HCT116 (cell line): Measurements from ENCODE around the gene CLIC6. TPM values are rescaled to one million over a fixed set of nuclear protein-coding genes. Genes with fewer than 3 reads are reported as not detected.

Experiments used
- ATAC-seq: fragments of 200-7000 bp; cut with Tn5 transposase; 2 replicates; pipeline ENCODE4 v1.9.1; 2020; ENCODE audit warnings: mild to moderate bottlenecking, moderate library complexity
- BruUV-seq: library from RNA; stranded (reverse); fragments of 400-500 nt; replicated peaks from 2 replicates; lab custom pipeline; 2021; lab: Mats Ljungman, UMichigan
- CTCF ChIA-PET: fragments of 300-600 bp; sonication (Branson Sonifier 250); formaldehyde crosslinking; loops from one replicate; lab custom pipeline; 2021; ENCODE audit warnings: antibody characterized with exemption; lab: Charles Lee
- POLR2A ChIA-PET: fragments of 300-600, 350-600 bp; sonication (Branson Sonifier 250); formaldehyde crosslinking; loops from one replicate; lab custom pipeline; 2021; ENCODE audit warnings: antibody characterized with exemption; lab: Charles Lee
- RAD21 ChIA-PET, 2 experiments: fragments of 300-600 bp; sonication (Branson Sonifier 250); formaldehyde crosslinking; loops; one replicate each; lab custom pipeline; 2023; ENCODE audit warnings: low total read pairs in 2 of 2; ENCODE audit not compliant: uncharacterized antibody in 2 of 2, unreplicated experiment in 2 of 2, low non-redundant PET in 1 of 2; lab: Charles Lee
- DNase-seq: peaks from one replicate; pipeline ENCODE4 v3.0.0-alpha.2; 2010; ENCODE audit warnings: low read depth, low spot score
- H2AFZ ChIP-seq: fragments of 200-600 bp; shearing (Covaris generic), sonication (generic); 2 replicates; pipeline ENCODE4 v1.6.1; 2017; ENCODE audit warnings: low read depth, mixed run types, mixed read lengths, antibody characterized with exemption, low read length; ENCODE audit not compliant: poor library complexity, severe bottlenecking
- H3K27ac ChIP-seq: 2 replicates; pipeline ENCODE4 v1.5.1; 2012; ENCODE audit warnings: low read depth, low read length
- H3K27me3 ChIP-seq: fragments of 200-600 bp; sonication (generic); 2 replicates; pipeline ENCODE4 v1.6.1; 2016; ENCODE audit warnings: mixed run types, low read length, mixed read lengths; ENCODE audit not compliant: insufficient read depth
- H3K36me3 ChIP-seq, 2 experiments: fragments of 200-500 bp in 1 of 2; fragments of 200-600 bp in 1 of 2; sonication (Bioruptor generic) in 1 of 2; sonication (generic) in 1 of 2; 2 replicates each; pipeline versions ENCODE4 v1.5.1 to v1.6.1; 2014 to 2016; ENCODE audit warnings: low read length in 2 of 2, inconsistent platforms in 1 of 2, mixed read lengths in 1 of 2, mixed run types in 1 of 2; ENCODE audit not compliant: insufficient read depth in 2 of 2, control insufficient read depth in 1 of 2
- H3K4me1 ChIP-seq, 2 experiments: fragments of 200-600 bp in 1 of 2; sonication (generic) in 1 of 2; 2 replicates each; pipeline versions ENCODE4 v1.5.1 to v1.6.1; 2012 to 2017; ENCODE audit warnings: low read length in 2 of 2, inconsistent platforms in 1 of 2, mild to moderate bottlenecking in 1 of 2, mixed read lengths in 1 of 2, mixed run types in 1 of 2, moderate library complexity in 1 of 2; ENCODE audit not compliant: insufficient read depth in 2 of 2, control insufficient read depth in 1 of 2
- H3K4me2 ChIP-seq: fragments of 200-600 bp; sonication (generic); 2 replicates; pipeline ENCODE4 v1.6.1; 2017; ENCODE audit warnings: mixed run types, low read length, mixed read lengths
- H3K4me3 ChIP-seq, 2 experiments: fragments of 200-600 bp in 1 of 2; sonication (generic) in 1 of 2; replicated peaks in 1 of 2; 2 replicates each; pipeline ENCODE4 v1.5.1; 2011 to 2016; ENCODE audit warnings: low read length in 2 of 2, control low read depth in 1 of 2, low read depth in 1 of 2, mild to moderate bottlenecking in 1 of 2, mixed read lengths in 1 of 2, mixed run types in 1 of 2
- H3K79me2 ChIP-seq: fragments of 200-600 bp; sonication (generic); 2 replicates; pipeline ENCODE4 v1.6.1; 2017; ENCODE audit warnings: mild to moderate bottlenecking, mixed run types, low read length, moderate library complexity, mixed read lengths; ENCODE audit not compliant: insufficient read depth
- H3K9ac ChIP-seq: fragments of 200-600 bp; sonication (generic); 2 replicates; pipeline ENCODE4 v1.6.1; 2016; ENCODE audit warnings: low read length, mixed read lengths
- H3K9me2 ChIP-seq: fragments of 200-600 bp; sonication (generic), shearing (Covaris generic); 2 replicates; pipeline ENCODE4 v1.6.1; 2017; ENCODE audit warnings: mixed run types, mild to moderate bottlenecking, moderate library complexity; ENCODE audit not compliant: insufficient read depth
- H3K9me3 ChIP-seq, 2 experiments: fragments of 200-500 bp in 1 of 2; fragments of 200-600 bp in 1 of 2; sonication (Bioruptor generic) in 1 of 2; sonication (generic) in 1 of 2; 2 replicates each; pipeline ENCODE4 v1.6.1; 2014 to 2017; ENCODE audit warnings: low read length in 2 of 2, mixed read lengths in 2 of 2, inconsistent platforms in 1 of 2, low read depth in 1 of 2, mild to moderate bottlenecking in 1 of 2, mixed run types in 1 of 2, moderate library complexity in 1 of 2; ENCODE audit not compliant: control insufficient read depth in 1 of 2, insufficient read depth in 1 of 2
- H4K20me1 ChIP-seq: fragments of 200-600 bp; sonication (generic), shearing (Covaris generic); 2 replicates; pipeline ENCODE4 v1.6.1; 2017; ENCODE audit warnings: mixed run types, mild to moderate bottlenecking, moderate library complexity; ENCODE audit not compliant: insufficient read depth
- CEBPB ChIP-seq: IDR thresholded peaks from 2 replicates; pipeline ENCODE4 v1.6.1; 2012; ENCODE audit warnings: low read depth
- ELF1 ChIP-seq: IDR thresholded peaks from 2 replicates; pipeline ENCODE4 v1.6.1; 2012; ENCODE audit warnings: low read depth, borderline replicate concordance
- EZH2 ChIP-seq: fragments of 200-600 bp; sonication (generic); IDR thresholded peaks from 2 replicates; pipeline ENCODE4 v1.6.1; 2017; ENCODE audit warnings: antibody characterized with exemption, mixed run types
- EZH2phosphoT487 ChIP-seq: fragments of 200-600 bp; IDR thresholded peaks from 2 replicates; pipeline ENCODE4 v1.6.1; 2018; ENCODE audit warnings: antibody characterized with exemption, borderline replicate concordance
- FOSL1 ChIP-seq: IDR thresholded peaks from 2 replicates; pipeline ENCODE4 v1.6.1; 2012; ENCODE audit warnings: low read depth
- JUND ChIP-seq: IDR thresholded peaks from 2 replicates; pipeline ENCODE4 v1.6.1; 2012
- POLR2A ChIP-seq: IDR thresholded peaks from 2 replicates; pipeline ENCODE4 v1.7.0; 2011; ENCODE audit warnings: borderline replicate concordance; ENCODE audit not compliant: insufficient read depth, insufficient read length; ENCODE audit errors: extremely low read depth
- RAD21 ChIP-seq: IDR thresholded peaks from 2 replicates; pipeline ENCODE4 v1.6.1; 2012; ENCODE audit warnings: low read depth, mild to moderate bottlenecking
- SIN3A ChIP-seq: IDR thresholded peaks from 2 replicates; pipeline ENCODE4 v1.6.1; 2012; ENCODE audit warnings: low read depth
- SP1 ChIP-seq: IDR thresholded peaks from 2 replicates; pipeline ENCODE4 v1.6.1; 2012; ENCODE audit warnings: low read depth
- SRF ChIP-seq: IDR thresholded peaks from 2 replicates; pipeline ENCODE4 v1.6.1; 2012; ENCODE audit warnings: low read depth
- YY1 ChIP-seq: IDR thresholded peaks from 2 replicates; pipeline ENCODE4 v1.6.1; 2011; ENCODE audit warnings: low read length, low read depth, moderate library complexity, mild to moderate bottlenecking; ENCODE audit not compliant: insufficient replicate concordance; ENCODE audit errors: extremely low read depth
- ZFX ChIP-seq: fragments of 450-650 bp; IDR thresholded peaks from 2 replicates; pipeline ENCODE4 v1.6.1; 2017
- ZNF274 ChIP-seq: fragments of 200-500 bp; sonication (Bioruptor generic); IDR thresholded peaks from 2 replicates; pipeline ENCODE4 v1.6.1; 2014; ENCODE audit warnings: mild to moderate bottlenecking, low read depth, low read length, inconsistent platforms
- intact Hi-C: fragments of 100-400 bp; cut with micrococcal nuclease; formaldehyde crosslinking; loops from 2 replicates; pipeline ENCODE4 v1.10.0; 2022
- total RNA-seq: library from RNA; stranded (reverse); gene quantifications from one replicate; pipeline ENCODE4 v1.2.1, GENCODE V29; 2021; ENCODE audit not compliant: unreplicated experiment
- TF ChIP-seq, protein P1 (sequence below): IDR thresholded peaks from 2 replicates; pipeline ENCODE4 v1.6.1; 2012
- TF ChIP-seq, protein P2 (sequence below): IDR thresholded peaks from 2 replicates; pipeline ENCODE4 v1.6.1; 2011; ENCODE audit warnings: mild to moderate bottlenecking, low read length, moderate library complexity; ENCODE audit not compliant: insufficient replicate concordance; ENCODE audit errors: extremely low read depth
- TF ChIP-seq, protein P3 (sequence below): IDR thresholded peaks from 2 replicates; pipeline ENCODE4 v1.6.1; 2012
- TF ChIP-seq, protein P4 (sequence below), 3 experiments: fragments of 200-600 bp in 1 of 3; sonication (generic) in 1 of 3; IDR thresholded peaks in 2 of 3; conservative IDR thresholded peaks in 1 of 3; 2 replicates each; pipeline ENCODE4 v1.5.1; 2012 to 2017; ENCODE audit warnings: low read depth in 2 of 3, low read length in 2 of 3, antibody characterized with exemption in 1 of 3, borderline replicate concordance in 1 of 3, control low read depth in 1 of 3, mild to moderate bottlenecking in 1 of 3, mixed read lengths in 1 of 3, mixed run types in 1 of 3, moderate library complexity in 1 of 3; ENCODE audit not compliant: insufficient read depth in 1 of 3
- TF ChIP-seq, protein P5 (sequence below): IDR thresholded peaks from 2 replicates; pipeline ENCODE4 v1.6.1; 2012; ENCODE audit warnings: low read depth

The CLIC6 gene
- total RNA-seq, 1 experiment from 2014 or later: 0.05 TPM

DNA sequence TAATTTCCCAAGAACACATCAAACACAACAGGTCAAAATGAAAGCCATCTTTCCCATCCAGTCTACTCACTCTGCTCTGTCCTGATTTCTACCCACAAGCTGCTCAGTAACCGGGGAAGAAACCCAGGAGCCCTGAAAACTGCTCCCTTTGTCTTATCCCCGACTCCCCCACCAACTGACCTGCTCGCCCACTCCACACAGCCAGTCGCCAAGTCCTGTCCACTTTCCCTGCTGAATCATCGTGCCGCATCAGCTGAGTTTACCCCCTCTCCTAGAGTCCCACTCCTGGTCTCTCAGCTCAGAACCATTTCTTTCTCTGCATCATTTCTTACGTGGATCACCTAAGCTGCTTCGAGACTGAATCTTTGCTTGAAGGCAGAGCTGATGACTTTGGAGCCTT is 42.7 kb upstream of the CLIC6 start:
- Histone ChIP-seq H4K20me1 (no peaks in the 10 kb centered on the region), H2AFZ (no peak overlapping the region), H3K79me2 (no peaks in the 10 kb centered on the region), H3K9me3 (no peaks in the 10 kb centered on the region), H3K27ac (no peak overlapping the region), H3K4me2 (no peak overlapping the region), H3K9me2 (no peaks in the 10 kb centered on the region), H3K4me1 (no peaks in the 10 kb centered on the region), H3K27me3 (no peaks in the 10 kb centered on the region), H3K36me3 (no peaks in the 10 kb centered on the region), H3K9ac (no peak overlapping the region), H3K4me3 (no peak overlapping the region)
- POLR2A ChIA-PET: no interaction called here
- RAD21 ChIA-PET: no interaction called here
- CTCF ChIA-PET: no interaction called here
- intact Hi-C loops: no loop called here
- no TSS peak for BruUV-seq
- no peak for DNase-seq
- ATAC-seq: no peak
- TF ChIP-seq CEBPB (no peak), FOSL1 (no peak), SP1 (no peak), POLR2A (no peak), SIN3A (no peak), ZFX (no peak), YY1 (no peak), SRF (no peak), JUND (no peak), ZNF274 (no peak), ELF1 (no peak), EZH2 (no peak), RAD21 (no peak), EZH2phosphoT487 (no peak)
- TF ChIP-seq, protein P1, sequence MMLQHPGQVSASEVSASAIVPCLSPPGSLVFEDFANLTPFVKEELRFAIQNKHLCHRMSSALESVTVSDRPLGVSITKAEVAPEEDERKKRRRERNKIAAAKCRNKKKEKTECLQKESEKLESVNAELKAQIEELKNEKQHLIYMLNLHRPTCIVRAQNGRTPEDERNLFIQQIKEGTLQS: no peak
- TF ChIP-seq, protein P2, sequence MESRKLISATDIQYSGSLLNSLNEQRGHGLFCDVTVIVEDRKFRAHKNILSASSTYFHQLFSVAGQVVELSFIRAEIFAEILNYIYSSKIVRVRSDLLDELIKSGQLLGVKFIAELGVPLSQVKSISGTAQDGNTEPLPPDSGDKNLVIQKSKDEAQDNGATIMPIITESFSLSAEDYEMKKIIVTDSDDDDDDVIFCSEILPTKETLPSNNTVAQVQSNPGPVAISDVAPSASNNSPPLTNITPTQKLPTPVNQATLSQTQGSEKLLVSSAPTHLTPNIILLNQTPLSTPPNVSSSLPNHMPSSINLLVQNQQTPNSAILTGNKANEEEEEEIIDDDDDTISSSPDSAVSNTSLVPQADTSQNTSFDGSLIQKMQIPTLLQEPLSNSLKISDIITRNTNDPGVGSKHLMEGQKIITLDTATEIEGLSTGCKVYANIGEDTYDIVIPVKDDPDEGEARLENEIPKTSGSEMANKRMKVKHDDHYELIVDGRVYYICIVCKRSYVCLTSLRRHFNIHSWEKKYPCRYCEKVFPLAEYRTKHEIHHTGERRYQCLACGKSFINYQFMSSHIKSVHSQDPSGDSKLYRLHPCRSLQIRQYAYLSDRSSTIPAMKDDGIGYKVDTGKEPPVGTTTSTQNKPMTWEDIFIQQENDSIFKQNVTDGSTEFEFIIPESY: no peak
- TF ChIP-seq, protein P3, sequence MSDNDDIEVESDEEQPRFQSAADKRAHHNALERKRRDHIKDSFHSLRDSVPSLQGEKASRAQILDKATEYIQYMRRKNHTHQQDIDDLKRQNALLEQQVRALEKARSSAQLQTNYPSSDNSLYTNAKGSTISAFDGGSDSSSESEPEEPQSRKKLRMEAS: no peak
- TF ChIP-seq, protein P4, sequence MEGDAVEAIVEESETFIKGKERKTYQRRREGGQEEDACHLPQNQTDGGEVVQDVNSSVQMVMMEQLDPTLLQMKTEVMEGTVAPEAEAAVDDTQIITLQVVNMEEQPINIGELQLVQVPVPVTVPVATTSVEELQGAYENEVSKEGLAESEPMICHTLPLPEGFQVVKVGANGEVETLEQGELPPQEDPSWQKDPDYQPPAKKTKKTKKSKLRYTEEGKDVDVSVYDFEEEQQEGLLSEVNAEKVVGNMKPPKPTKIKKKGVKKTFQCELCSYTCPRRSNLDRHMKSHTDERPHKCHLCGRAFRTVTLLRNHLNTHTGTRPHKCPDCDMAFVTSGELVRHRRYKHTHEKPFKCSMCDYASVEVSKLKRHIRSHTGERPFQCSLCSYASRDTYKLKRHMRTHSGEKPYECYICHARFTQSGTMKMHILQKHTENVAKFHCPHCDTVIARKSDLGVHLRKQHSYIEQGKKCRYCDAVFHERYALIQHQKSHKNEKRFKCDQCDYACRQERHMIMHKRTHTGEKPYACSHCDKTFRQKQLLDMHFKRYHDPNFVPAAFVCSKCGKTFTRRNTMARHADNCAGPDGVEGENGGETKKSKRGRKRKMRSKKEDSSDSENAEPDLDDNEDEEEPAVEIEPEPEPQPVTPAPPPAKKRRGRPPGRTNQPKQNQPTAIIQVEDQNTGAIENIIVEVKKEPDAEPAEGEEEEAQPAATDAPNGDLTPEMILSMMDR (IDR thresholded peaks at IDR 0.05 in 2 of 3, conservative IDR thresholded peaks at IDR 0.05 in 1 of 3; ENCODE audit: borderline replicate concordance in 1 of 3, insufficient read depth in 1 of 3, low read depth in 2 of 3, low read length in 2 of 3): no peak
- TF ChIP-seq, protein P5, sequence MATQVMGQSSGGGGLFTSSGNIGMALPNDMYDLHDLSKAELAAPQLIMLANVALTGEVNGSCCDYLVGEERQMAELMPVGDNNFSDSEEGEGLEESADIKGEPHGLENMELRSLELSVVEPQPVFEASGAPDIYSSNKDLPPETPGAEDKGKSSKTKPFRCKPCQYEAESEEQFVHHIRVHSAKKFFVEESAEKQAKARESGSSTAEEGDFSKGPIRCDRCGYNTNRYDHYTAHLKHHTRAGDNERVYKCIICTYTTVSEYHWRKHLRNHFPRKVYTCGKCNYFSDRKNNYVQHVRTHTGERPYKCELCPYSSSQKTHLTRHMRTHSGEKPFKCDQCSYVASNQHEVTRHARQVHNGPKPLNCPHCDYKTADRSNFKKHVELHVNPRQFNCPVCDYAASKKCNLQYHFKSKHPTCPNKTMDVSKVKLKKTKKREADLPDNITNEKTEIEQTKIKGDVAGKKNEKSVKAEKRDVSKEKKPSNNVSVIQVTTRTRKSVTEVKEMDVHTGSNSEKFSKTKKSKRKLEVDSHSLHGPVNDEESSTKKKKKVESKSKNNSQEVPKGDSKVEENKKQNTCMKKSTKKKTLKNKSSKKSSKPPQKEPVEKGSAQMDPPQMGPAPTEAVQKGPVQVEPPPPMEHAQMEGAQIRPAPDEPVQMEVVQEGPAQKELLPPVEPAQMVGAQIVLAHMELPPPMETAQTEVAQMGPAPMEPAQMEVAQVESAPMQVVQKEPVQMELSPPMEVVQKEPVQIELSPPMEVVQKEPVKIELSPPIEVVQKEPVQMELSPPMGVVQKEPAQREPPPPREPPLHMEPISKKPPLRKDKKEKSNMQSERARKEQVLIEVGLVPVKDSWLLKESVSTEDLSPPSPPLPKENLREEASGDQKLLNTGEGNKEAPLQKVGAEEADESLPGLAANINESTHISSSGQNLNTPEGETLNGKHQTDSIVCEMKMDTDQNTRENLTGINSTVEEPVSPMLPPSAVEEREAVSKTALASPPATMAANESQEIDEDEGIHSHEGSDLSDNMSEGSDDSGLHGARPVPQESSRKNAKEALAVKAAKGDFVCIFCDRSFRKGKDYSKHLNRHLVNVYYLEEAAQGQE: no peak
